Skeletal muscle tissue (tissue), 4 donors: ENCODE measurements around the gene PTPN14. TPM values are rescaled to one million over a fixed set of nuclear protein-coding genes. Genes with fewer than 3 reads are reported as not detected.
A peak's percentile ranks its signal among the peaks of the same experiment; 100 is the strongest.

Experiments used
- H3K27ac ChIP-seq: one replicate; pipeline ENCODE4 v1.7.0; 2013; ENCODE audit warnings: mild to moderate bottlenecking, low read depth, low read length, inconsistent platforms
- H3K27me3 ChIP-seq, 3 donors: one replicate each; pipeline ENCODE4 v1.7.0; 2013; ENCODE audit warnings: low read length in 3 of 3; ENCODE audit not compliant: control insufficient read depth in 3 of 3, insufficient read depth in 3 of 3
- H3K36me3 ChIP-seq, 3 donors: one replicate each; pipeline ENCODE4 v1.7.0; 2013; ENCODE audit warnings: low read length in 3 of 3; ENCODE audit not compliant: control insufficient read depth in 3 of 3, insufficient read depth in 3 of 3
- H3K4me1 ChIP-seq, 3 donors: one replicate each; pipeline ENCODE4 v1.7.0; 2013; ENCODE audit warnings: low read length in 3 of 3, mild to moderate bottlenecking in 3 of 3; ENCODE audit not compliant: control insufficient read depth in 3 of 3, insufficient read depth in 3 of 3
- H3K4me3 ChIP-seq, 3 donors: one replicate each; pipeline ENCODE4 v1.7.0; 2013; ENCODE audit warnings: low read length in 3 of 3
- H3K9ac ChIP-seq, 3 donors: one replicate each; pipeline ENCODE4 v1.7.0; 2013; ENCODE audit warnings: low read length in 3 of 3, mild to moderate bottlenecking in 3 of 3, moderate library complexity in 2 of 3, low read depth in 1 of 3
- H3K9me3 ChIP-seq, 3 donors: one replicate each; pipeline ENCODE4 v1.7.0; 2013; ENCODE audit warnings: low read length in 3 of 3; ENCODE audit not compliant: control insufficient read depth in 3 of 3
- total RNA-seq: library from RNA; depleted of rRNA; stranded (reverse); fragments of >200 nt; gene quantifications from one replicate; pipeline ENCODE4 v1.2.3, GENCODE V29; 2014
- donor health status: Osteomylitis.

Gene PTPN14
- total RNA-seq, 1 donor from 2014 or later: 19.8 TPM

- Histone ChIP-seq H3K36me3 (no peaks in the 10 kb centered on the region), H3K9me3 (no peaks in the 10 kb centered on the region), H3K4me1 (peaks cover 12 to 28% (median 26%) of the 10 kb centered on the region in 3 donors), H3K27ac (no peak overlapping the region), H3K9ac (no peak overlapping the region), H3K4me3 (no peak overlapping the region), H3K27me3 (no peaks in the 10 kb centered on the region)
Observed at GRCh38 chr1:214452152-214452784, 99.1 kb downstream of the PTPN14 start.

- peaks cover 16 to 34% (median 30%) of the 10 kb centered on the region in 3 donors for H3K4me1 ChIP-seq
- no peaks in the 10 kb centered on the region for H3K27me3 ChIP-seq
- no peaks in the 10 kb centered on the region for H3K9me3 ChIP-seq
- no peak overlapping the region for H3K27ac ChIP-seq
- H3K9ac ChIP-seq: no peak overlapping the region
- no peaks in the 10 kb centered on the region for H3K36me3 ChIP-seq
- no peak overlapping the region for H3K4me3 ChIP-seq
Observed at GRCh38 chr1:214451596-214451995, 99.8 kb downstream of the PTPN14 start.

GRCh38 chr1:214449371-214449770 lies 102.0 kb downstream of the PTPN14 start:
- peaks cover 16 to 42% (median 39%) of the 10 kb centered on the region in 3 donors for H3K4me1 ChIP-seq

GRCh38 chr1:214448536-214448935 lies 102.9 kb downstream of the PTPN14 start:
- Histone ChIP-seq H3K36me3 (no peaks in the 10 kb centered on the region), H3K9ac (no peak overlapping the region), H3K27me3 (no peaks in the 10 kb centered on the region), H3K9me3 (no peaks in the 10 kb centered on the region), H3K4me1 (peaks cover 16 to 42% (median 35%) of the 10 kb centered on the region in 3 donors), H3K27ac (no peak overlapping the region), H3K4me3 (no peak overlapping the region)

More at GRCh38 chr1:214449371-214449770, 102.0 kb downstream of the PTPN14 start:
- H3K9ac ChIP-seq: no peak overlapping the region
- no peaks in the 10 kb centered on the region for H3K36me3 ChIP-seq
- H3K27ac ChIP-seq: no peak overlapping the region
- H3K27me3 ChIP-seq: no peaks in the 10 kb centered on the region
- H3K4me3 ChIP-seq: no peak overlapping the region
- no peaks in the 10 kb centered on the region for H3K9me3 ChIP-seq

- Histone ChIP-seq H3K27me3 (no peaks in the 10 kb centered on the region), H3K9me3 (no peaks in the 10 kb centered on the region), H3K4me3 (no peak overlapping the region), H3K27ac (no peak overlapping the region), H3K4me1 (peaks cover 16 to 34% (median 27%) of the 10 kb centered on the region in 3 donors), H3K9ac (no peak overlapping the region), H3K36me3 (no peaks in the 10 kb centered on the region)
Observed at GRCh38 chr1:214447557-214447871, 103.9 kb downstream of the PTPN14 start.

GRCh38 chr1:214446772-214447556 lies 104.4 kb downstream of the PTPN14 start:
- Histone ChIP-seq H3K4me3 (peak overlapping the region in 1 of 3 donors; percentile 17), H3K9ac (peak overlapping the region in 1 of 3 donors; percentile 17), H3K36me3 (no peaks in the 10 kb centered on the region), H3K27ac (peak overlapping the region; percentile 36), H3K27me3 (no peaks in the 10 kb centered on the region), H3K9me3 (no peaks in the 10 kb centered on the region), H3K4me1 (peaks cover 14 to 28% (median 27%) of the 10 kb centered on the region in 3 donors)

GRCh38 chr1:214445831-214446614 lies 105.4 kb downstream of the PTPN14 start:
- H3K9ac ChIP-seq: no peak overlapping the region
- H3K4me1 ChIP-seq: peaks cover 17 to 27% (median 26%) of the 10 kb centered on the region in 3 donors
- no peaks in the 10 kb centered on the region for H3K9me3 ChIP-seq
- H3K36me3 ChIP-seq: no peaks in the 10 kb centered on the region
- peak overlapping the region; percentile 36 for H3K27ac ChIP-seq
- no peak overlapping the region for H3K4me3 ChIP-seq
- no peaks in the 10 kb centered on the region for H3K27me3 ChIP-seq

- Histone ChIP-seq H3K4me3 (no peak overlapping the region), H3K27ac (peak overlapping the region; percentile 36), H3K27me3 (no peaks in the 10 kb centered on the region), H3K4me1 (peaks cover 22 to 33% (median 30%) of the 10 kb centered on the region in 3 donors), H3K36me3 (no peaks in the 10 kb centered on the region), H3K9me3 (no peaks in the 10 kb centered on the region), H3K9ac (no peak overlapping the region)
Observed at GRCh38 chr1:214445199-214445598, 106.2 kb downstream of the PTPN14 start.

GRCh38 chr1:214444182-214444939 lies 107.0 kb downstream of the PTPN14 start:
- Histone ChIP-seq H3K27ac (no peak overlapping the region), H3K27me3 (no peaks in the 10 kb centered on the region), H3K36me3 (no peaks in the 10 kb centered on the region), H3K9ac (no peak overlapping the region), H3K4me1 (peaks cover 29 to 41% (median 37%) of the 10 kb centered on the region in 3 donors), H3K9me3 (no peaks in the 10 kb centered on the region), H3K4me3 (no peak overlapping the region)
